ENCODE measurements around the gene UBE2O.
A peak's percentile ranks its signal among the peaks of the same experiment; 100 is the strongest.
"Not testable (repeated sequence)": the region's sequence is repeated elsewhere in the genome, so short reads cannot be mapped to it uniquely, and the experiment has no call there.

Gene UBE2O

GRCh38 chr17:76365256-76365903 is 87.6 kb downstream of the UBE2O start:
- no peaks in the 10 kb centered on the region for H3K36me3 ChIP-seq (ENCODE audit: control insufficient read depth, insufficient read depth, low read length)
- H3K4me3 ChIP-seq (ENCODE audit: extremely low read depth, insufficient read depth, low read length, poor library complexity, severe bottlenecking): no peak overlapping the region
- H3K4me1 ChIP-seq (ENCODE audit: control insufficient read depth, insufficient read depth, low read length, poor library complexity, severe bottlenecking): no peaks in the 10 kb centered on the region
- 58 to 59% methylated on average over 9 of the region's 12 CpGs for WGBS, 2 experiments (ENCODE audit: insufficient coverage in 2 of 2)
- no peaks in the 10 kb centered on the region for H3K9me3 ChIP-seq (ENCODE audit: control insufficient read depth, low read length)
- no peak overlapping the region for H3K27ac ChIP-seq (ENCODE audit: low read depth, low read length, severe bottlenecking)

GRCh38 chr17:76363107-76363842 is 89.7 kb downstream of the UBE2O start:
- H3K4me3 ChIP-seq (ENCODE audit: extremely low read depth, insufficient read depth, low read length, poor library complexity, severe bottlenecking): no peak overlapping the region
- no peaks in the 10 kb centered on the region for H3K4me1 ChIP-seq (ENCODE audit: control insufficient read depth, insufficient read depth, low read length, poor library complexity, severe bottlenecking)
- H3K36me3 ChIP-seq (ENCODE audit: control insufficient read depth, insufficient read depth, low read length): no peaks in the 10 kb centered on the region
- no peaks in the 10 kb centered on the region for H3K9me3 ChIP-seq (ENCODE audit: control insufficient read depth, low read length)
- H3K27ac ChIP-seq (ENCODE audit: low read depth, low read length, severe bottlenecking): no peak overlapping the region
- WGBS, 2 experiments (ENCODE audit: insufficient coverage in 2 of 2): 90 to 96% methylated on average over 7 of the region's 11 CpGs

- Histone ChIP-seq H3K4me3 (ENCODE audit: extremely low read depth, insufficient read depth, low read length, poor library complexity, severe bottlenecking) (no peak overlapping the region), H3K9me3 (ENCODE audit: control insufficient read depth, low read length) (no peaks in the 10 kb centered on the region), H3K27ac (ENCODE audit: low read depth, low read length, severe bottlenecking) (no peak overlapping the region), H3K4me1 (ENCODE audit: control insufficient read depth, insufficient read depth, low read length, poor library complexity, severe bottlenecking) (no peaks in the 10 kb centered on the region), H3K36me3 (ENCODE audit: control insufficient read depth, insufficient read depth, low read length) (no peaks in the 10 kb centered on the region)
- WGBS, 2 experiments (ENCODE audit: insufficient coverage in 2 of 2): 100% methylated on average over 1 of the region's 2 CpGs
Observed at GRCh38 chr17:76360461-76360860, 92.5 kb downstream of the UBE2O start.

GRCh38 chr17:76359776-76360175 is 93.2 kb downstream of the UBE2O start:
- H3K4me3 ChIP-seq (ENCODE audit: extremely low read depth, insufficient read depth, low read length, poor library complexity, severe bottlenecking); H3K9me3 ChIP-seq (ENCODE audit: control insufficient read depth, low read length); H3K36me3 ChIP-seq (ENCODE audit: control insufficient read depth, insufficient read depth, low read length); H3K4me1 ChIP-seq (ENCODE audit: control insufficient read depth, insufficient read depth, low read length, poor library complexity, severe bottlenecking); H3K27ac ChIP-seq (ENCODE audit: low read depth, low read length, severe bottlenecking): not testable (repeated sequence)
- WGBS, 2 experiments (ENCODE audit: insufficient coverage in 2 of 2): 89 to 91% methylated on average over 6 of the region's 6 CpGs

DNA sequence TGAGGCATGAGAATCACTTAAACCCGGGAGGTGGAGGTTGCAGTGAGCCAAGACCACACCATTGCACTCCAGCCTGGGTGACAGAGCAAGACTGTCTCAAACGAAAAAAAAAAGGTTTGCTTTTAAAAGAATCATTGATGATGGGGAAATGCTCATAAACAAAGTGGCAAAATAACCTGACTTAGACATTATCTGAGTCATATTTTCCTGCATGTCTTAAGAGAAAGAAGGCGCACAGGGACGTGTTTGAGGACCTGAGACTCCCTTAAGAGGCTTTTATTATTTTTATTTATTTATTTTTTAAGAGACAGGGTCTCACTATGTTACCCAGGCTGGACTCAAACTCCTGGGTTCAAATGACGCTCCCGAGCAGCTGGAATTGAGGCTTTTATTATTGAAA is 93.6 kb downstream of the UBE2O start:
- Histone ChIP-seq H3K27ac (ENCODE audit: low read depth, low read length, severe bottlenecking) (no peak overlapping the region), H3K4me1 (ENCODE audit: control insufficient read depth, insufficient read depth, low read length, poor library complexity, severe bottlenecking) (no peaks in the 10 kb centered on the region), H3K36me3 (ENCODE audit: control insufficient read depth, insufficient read depth, low read length) (no peaks in the 10 kb centered on the region), H3K9me3 (ENCODE audit: control insufficient read depth, low read length) (no peaks in the 10 kb centered on the region), H3K4me3 (ENCODE audit: extremely low read depth, insufficient read depth, low read length, poor library complexity, severe bottlenecking) (no peak overlapping the region)
- WGBS, 2 experiments (ENCODE audit: insufficient coverage in 2 of 2): 89 to 96% methylated on average over 3 to 4 of the region's 6 CpGs

GRCh38 chr17:76357597-76358158 is 95.3 kb downstream of the UBE2O start:
- H3K4me3 ChIP-seq (ENCODE audit: extremely low read depth, insufficient read depth, low read length, poor library complexity, severe bottlenecking): no peak overlapping the region
- 92 to 95% methylated on average over 5 of the region's 6 CpGs for WGBS, 2 experiments (ENCODE audit: insufficient coverage in 2 of 2)
- no peaks in the 10 kb centered on the region for H3K9me3 ChIP-seq (ENCODE audit: control insufficient read depth, low read length)
- H3K4me1 ChIP-seq (ENCODE audit: control insufficient read depth, insufficient read depth, low read length, poor library complexity, severe bottlenecking): no peaks in the 10 kb centered on the region
- no peak overlapping the region for H3K27ac ChIP-seq (ENCODE audit: low read depth, low read length, severe bottlenecking)
- H3K36me3 ChIP-seq (ENCODE audit: control insufficient read depth, insufficient read depth, low read length): no peaks in the 10 kb centered on the region

DNA sequence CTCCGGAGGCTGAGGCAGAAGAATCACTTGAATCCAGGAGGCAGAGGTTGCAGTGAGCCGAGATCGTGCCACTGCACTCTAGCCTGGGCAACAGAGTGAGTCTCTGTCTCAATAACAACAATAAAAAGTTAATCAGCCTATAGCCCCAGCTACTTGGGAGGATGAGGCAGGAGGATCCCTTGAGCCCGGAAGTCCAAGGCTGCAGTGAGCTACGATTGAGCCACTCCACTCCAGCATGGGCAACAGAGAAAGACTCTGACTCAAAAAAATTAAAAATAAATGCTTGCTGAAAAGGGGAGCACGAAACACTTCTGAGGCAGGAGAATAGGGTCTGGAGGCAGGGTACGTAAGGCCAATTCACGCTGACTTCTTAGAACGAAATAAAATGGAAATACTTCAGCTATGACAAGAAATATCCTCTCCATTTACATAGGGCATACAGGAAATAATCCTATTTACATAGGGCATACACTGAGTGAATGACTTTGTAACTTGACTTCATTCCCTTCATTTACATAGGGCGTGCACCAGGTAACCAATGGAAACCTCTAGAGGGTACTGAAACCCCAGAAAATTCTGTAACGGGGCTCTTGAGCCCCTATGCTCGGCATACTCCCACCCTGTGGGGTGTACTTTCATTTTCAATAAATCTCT is 96.0 kb downstream of the UBE2O start:
- H3K9me3 ChIP-seq (ENCODE audit: control insufficient read depth, low read length): no peaks in the 10 kb centered on the region
- H3K36me3 ChIP-seq (ENCODE audit: control insufficient read depth, insufficient read depth, low read length): no peaks in the 10 kb centered on the region
- no peak overlapping the region for H3K4me3 ChIP-seq (ENCODE audit: extremely low read depth, insufficient read depth, low read length, poor library complexity, severe bottlenecking)
- H3K4me1 ChIP-seq (ENCODE audit: control insufficient read depth, insufficient read depth, low read length, poor library complexity, severe bottlenecking): no peaks in the 10 kb centered on the region
- WGBS, 2 experiments (ENCODE audit: insufficient coverage in 2 of 2): 89 to 93% methylated on average over 9 to 12 of the region's 12 CpGs
- no peak overlapping the region for H3K27ac ChIP-seq (ENCODE audit: low read depth, low read length, severe bottlenecking)

DNA sequence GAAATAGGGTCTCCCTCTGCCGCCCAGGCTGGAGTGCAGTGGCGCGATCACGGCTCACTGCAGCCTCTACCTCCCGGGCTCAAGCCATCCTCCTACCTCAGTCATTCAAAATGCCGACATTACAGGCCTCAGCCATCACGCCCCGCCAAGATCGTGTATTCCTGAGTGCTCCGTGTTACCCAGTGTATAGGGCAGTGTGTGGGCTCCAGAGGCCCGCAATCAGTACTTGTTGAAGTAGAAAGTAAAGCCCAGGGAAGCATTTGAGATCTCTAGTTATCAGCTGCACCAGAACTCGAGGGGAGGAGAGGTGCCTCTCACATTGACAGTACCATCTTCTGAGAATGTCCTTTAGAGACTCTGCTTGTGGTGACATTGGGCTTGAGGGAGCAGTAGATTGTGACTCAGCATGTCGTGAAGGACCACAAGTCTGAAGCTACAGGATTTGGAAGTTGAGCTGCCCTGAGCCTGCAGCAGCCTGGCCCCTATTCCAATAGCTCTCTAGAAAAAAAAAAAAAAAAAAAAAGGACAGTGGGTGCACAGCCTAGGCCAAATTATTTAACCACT is 98.1 kb downstream of the UBE2O start:
- WGBS, 2 experiments (ENCODE audit: insufficient coverage in 2 of 2): 68 to 73% methylated on average over 4 to 12 of the region's 13 CpGs
- Histone ChIP-seq H3K4me3 (ENCODE audit: extremely low read depth, insufficient read depth, low read length, poor library complexity, severe bottlenecking) (peak overlapping the region; percentile 91), H3K27ac (ENCODE audit: low read depth, low read length, severe bottlenecking) (no peak overlapping the region)

DNA sequence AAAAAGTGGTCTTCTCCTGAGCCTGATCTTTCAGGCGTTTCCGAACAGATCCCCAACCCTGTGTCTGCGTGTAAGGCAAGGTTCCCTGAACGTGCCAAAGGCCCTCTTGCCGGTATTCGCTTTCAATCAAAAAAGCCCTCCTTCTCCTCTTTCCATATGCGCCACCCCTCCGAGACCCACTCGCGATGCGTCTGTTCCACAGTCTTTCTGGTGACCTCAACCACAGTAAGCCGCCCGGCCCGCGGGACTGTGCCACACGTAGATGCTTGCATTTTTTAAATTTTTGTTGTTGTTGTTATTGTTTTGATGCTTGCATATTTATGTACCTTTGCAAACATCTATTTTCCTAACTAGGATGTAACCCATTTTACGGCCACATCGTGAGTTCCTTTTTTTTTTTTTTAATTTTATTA is 98.6 kb downstream of the UBE2O start:
- Histone ChIP-seq H3K4me1 (ENCODE audit: control insufficient read depth, insufficient read depth, low read length, poor library complexity, severe bottlenecking) (peaks cover 2% of the 10 kb centered on the region), H3K4me3 (ENCODE audit: extremely low read depth, insufficient read depth, low read length, poor library complexity, severe bottlenecking) (peak overlapping the region; percentile 91), H3K9me3 (ENCODE audit: control insufficient read depth, low read length) (no peaks in the 10 kb centered on the region), H3K27ac (ENCODE audit: low read depth, low read length, severe bottlenecking) (peak overlapping the region; percentile 89), H3K36me3 (ENCODE audit: control insufficient read depth, insufficient read depth, low read length) (no peaks in the 10 kb centered on the region)
- 19 to 22% methylated on average over 11 of the region's 18 CpGs for WGBS, 2 experiments (ENCODE audit: insufficient coverage in 2 of 2)

More for the DNA sequence above, 98.1 kb downstream of the UBE2O start:
- no peaks in the 10 kb centered on the region for H3K36me3 ChIP-seq (ENCODE audit: control insufficient read depth, insufficient read depth, low read length)
- peaks cover 2% of the 10 kb centered on the region for H3K4me1 ChIP-seq (ENCODE audit: control insufficient read depth, insufficient read depth, low read length, poor library complexity, severe bottlenecking)
- H3K9me3 ChIP-seq (ENCODE audit: control insufficient read depth, low read length): no peaks in the 10 kb centered on the region

DNA sequence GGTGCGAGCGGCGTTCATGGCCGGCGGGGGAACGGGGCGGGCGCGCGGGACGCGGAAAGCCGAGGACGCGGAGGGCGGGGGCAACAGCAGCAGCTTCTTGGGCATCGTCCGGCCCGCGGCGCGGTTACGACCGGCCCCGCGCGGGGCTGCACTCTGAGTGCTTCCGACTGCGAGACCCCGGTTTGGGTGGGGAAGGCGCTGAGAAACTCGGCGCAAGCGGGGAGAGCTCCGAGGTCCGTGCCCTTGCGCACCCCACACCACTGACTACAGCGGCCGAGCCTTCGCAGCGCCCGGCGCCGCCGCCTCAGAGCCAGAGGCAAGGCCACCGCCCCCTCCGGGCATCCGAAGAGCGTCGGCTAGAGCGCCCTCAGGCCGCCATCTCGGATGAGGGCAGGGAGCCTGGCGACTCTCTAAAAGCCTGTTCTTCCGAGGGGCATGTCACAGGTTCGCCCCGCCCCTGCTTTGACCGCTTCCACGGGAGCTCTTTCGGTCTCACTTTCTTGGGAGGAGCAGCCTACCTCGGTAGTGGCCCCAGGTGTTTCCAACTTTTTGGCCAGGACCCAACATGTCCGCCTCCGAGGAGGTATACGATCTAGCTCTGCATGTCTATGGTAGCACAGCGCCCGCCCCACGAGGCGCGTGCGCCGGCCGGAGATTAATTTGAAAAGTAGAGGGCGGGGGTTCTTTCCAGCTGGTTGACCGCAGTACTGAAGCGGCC is 99.2 kb downstream of the UBE2O start, which contains the start of gene PRPSAP1:
PRPSAP1 (minus strand) TSS at position 318 of the 718 bp plus-strand sequence; CDS start at position 105, 213 bp downstream.
- peaks cover 2% of the 10 kb centered on the region for H3K36me3 ChIP-seq (ENCODE audit: control insufficient read depth, insufficient read depth, low read length)
- H3K27ac ChIP-seq (ENCODE audit: low read depth, low read length, severe bottlenecking): peak within 1 kb of the TSS; percentile 89
- H3K4me3 ChIP-seq (ENCODE audit: extremely low read depth, insufficient read depth, low read length, poor library complexity, severe bottlenecking): peak within 1 kb of the TSS; percentile 91
- 0% methylated on average over 64 to 67 of the region's 75 CpGs for WGBS, 2 experiments (ENCODE audit: insufficient coverage in 2 of 2)
- no peaks in the 10 kb centered on the region for H3K9me3 ChIP-seq (ENCODE audit: control insufficient read depth, low read length)
- H3K4me1 ChIP-seq (ENCODE audit: control insufficient read depth, insufficient read depth, low read length, poor library complexity, severe bottlenecking): peaks cover 2% of the 10 kb centered on the region
